A549 treated with DMSO at 1 μM for 4 hours (cell line): ENCODE measurements around the gene SULT1A2. TPM values are rescaled to one million over a fixed set of nuclear protein-coding genes. Genes with fewer than 3 reads are reported as not detected.

ENCODE experiments used
- total RNA-seq: library from RNA; stranded (reverse); fragments of 200-300 nt; extraction: Qiagen RNA extraction; gene quantifications from 5 replicates; pipeline ENCODE4 v1.2.3, GENCODE V29; 2022; ENCODE audit warnings: low read depth

Gene SULT1A2
- 0.09 to 0.22 TPM (median 0.15 TPM) in 3 of 5 replicates, not detected in the others for total RNA-seq

DNA sequence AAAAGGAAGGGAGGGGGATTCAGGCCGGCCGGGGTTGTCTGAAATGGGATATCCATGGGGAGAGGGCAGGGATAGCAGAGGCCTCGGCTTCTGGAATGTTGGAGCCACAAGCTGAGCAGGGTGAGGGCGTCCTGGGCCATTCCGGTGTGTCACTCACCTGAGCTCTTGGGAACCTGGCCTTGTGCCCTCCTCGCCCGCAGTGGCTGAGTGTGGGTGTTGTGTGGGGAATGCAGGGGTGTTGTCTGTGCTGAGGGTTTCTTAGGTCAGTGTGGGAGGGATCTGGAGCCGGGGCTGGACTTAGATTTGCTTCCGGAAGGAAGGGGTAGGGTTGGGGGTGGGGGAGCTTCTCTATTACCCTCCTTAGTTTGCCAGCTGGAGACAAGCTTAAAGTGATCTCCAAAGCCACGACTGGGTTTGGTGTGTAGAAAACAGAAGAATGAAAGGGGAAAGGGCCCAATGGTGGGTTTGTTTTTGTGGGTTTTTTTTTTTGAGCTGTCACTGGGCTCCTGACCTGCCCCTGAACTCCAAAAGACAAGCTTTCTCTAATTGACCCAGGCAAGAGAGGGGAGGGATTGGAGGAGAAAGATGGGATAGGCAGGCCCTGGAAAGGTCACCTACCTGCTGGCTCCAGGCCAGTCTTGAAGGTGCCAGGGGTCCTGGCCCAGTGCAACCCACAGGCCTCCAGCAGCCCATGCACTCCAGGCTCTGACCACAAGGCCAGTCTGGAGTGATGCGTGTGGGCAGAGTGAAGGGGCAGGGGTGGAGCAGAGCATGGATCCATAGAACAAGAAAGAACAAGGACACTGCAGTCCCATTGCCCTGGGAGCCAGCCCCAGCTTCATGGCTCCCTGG lies at the start of gene SULT1A2:
Gene SULT1A2 (minus strand): TSS at position 211 of the 852 bp plus-strand sequence. CDS start 1,120 bp downstream, outside the sequence.

DNA sequence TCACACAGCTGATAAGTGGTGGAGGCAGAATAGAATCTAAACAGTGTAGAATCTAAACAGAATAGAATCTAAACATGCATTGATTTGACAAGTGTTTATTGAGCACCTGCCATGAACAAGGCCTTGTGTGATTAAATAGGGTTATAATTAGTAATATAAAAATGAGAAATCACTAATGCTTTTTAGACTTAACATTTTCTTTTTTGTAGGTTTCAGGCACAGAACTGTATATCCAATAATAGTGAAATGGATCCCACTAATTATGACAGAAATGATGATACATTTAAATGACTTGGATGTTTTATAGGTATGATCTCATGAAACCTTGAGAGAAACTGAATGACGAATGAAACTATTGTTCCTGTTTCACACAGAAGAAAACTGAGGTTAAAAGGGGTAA lies 40.9 kb upstream of the SULT1A2 start, which contains the start of gene NPIPB8:
Gene NPIPB8 (plus strand): TSS at position 301 of the 400 bp plus-strand sequence. CDS start 296 bp downstream, outside the sequence.

DNA sequence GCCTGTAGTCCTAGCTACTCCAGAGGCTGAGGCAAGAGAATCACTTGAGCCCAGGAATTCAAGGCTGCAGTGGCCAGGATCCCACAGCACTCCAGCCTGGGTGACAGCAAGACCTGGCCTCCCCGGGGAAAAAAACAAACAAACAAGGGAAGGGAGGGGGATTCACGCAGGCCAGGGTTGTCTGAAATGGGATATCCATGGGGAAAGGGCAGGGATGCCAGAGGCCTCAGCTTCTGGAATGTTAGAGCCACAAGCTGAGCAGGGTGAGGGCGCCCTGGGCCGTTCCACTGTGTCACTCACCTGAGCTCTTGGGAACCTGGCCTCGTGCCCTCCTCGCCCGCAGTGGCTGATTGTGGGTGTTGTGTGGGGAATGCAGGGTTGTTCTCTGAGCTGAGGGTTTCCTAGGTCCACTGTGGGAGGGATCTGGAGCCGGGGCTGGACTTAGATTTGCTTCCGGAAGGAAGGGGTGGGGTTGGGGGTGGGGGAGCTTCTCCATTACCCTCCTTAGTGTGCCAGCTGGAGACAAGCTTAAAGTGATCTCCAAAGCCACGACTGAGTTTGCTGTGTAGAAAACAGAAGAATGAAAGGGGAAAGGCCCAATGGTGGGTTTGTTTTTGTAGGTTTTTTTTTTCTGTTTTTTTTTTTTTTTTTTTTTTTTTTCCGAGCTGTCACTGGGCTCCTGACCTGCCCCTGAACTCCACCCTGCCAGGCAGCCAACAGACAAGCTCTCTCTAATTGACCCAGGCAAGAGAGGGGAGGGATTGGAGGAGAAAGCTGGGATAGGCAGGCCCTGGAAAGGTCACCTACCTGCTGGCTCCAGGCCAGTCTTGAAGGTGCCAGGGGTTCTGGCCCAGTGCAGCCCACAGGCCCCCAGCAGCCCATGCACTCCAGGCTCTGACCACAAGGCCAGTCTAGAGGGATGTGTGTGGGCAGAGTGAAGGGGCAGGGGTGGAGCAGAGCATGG lies 13.1 kb upstream of the SULT1A2 start, which contains the start of gene SULT1A1:
Gene SULT1A1 (minus strand): TSS at position 414 of the 964 bp plus-strand sequence. CDS start 1,189 bp downstream, outside the sequence.

DNA sequence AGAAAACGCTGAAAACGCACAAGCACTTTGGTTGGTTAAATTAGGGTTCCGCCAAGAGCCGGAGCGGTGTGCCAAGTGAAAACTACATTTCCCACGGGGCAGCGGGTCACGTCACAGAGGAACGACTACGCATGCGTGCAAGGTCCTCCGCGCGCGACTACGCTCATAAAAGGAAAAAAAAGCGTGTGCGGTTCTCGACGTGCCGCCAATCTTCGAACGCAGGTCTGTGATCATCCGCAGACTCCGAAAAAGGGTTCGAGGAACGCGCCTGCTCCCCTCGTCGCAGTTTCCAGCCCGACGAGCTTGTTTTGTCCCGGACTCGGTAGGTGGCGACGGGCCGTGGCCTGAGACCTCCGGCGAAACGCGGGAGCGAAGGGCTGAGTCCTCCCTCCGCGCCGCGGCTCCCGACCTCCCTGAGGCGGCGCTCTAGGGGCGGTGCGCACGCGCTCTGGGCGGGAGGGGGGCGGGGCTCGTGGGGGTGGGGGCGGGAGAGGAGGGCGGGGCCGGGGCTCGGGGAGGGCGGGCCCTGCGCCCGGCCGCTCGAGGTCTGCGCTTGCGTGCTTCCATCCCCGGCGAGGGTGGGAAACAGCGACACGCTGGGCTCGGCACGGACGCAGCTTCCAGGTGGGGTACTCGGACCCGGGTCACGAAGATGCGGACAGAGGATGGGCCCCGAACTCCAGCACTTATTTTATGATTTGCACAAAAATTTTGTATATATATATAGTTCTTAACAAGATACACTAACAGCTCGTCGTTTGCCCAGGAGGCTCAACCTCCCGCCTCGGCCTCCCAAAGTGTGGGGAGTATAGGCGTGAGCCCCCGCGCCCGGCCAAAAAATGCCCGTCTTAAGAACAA lies 42.8 kb downstream of the SULT1A2 start, which contains the start of gene SGF29:
Gene SGF29 (plus strand): TSS at position 145 of the 858 bp plus-strand sequence. CDS start 27,150 bp downstream, outside the sequence.

Other genes starting within 250 kb of the SULT1A2 start
- gene NPIPB6, start 233.5 kb downstream of the SULT1A2 start, total RNA-seq, result 0.85 to 2.7 TPM (median 1.9 TPM) in 5 replicates
- 73.7 to 124 TPM (median 76.0 TPM) in 5 replicates for gene EIF3CL, start 193.2 kb downstream of the SULT1A2 start, total RNA-seq
- 0.11 to 0.45 TPM (median 0.24 TPM) in 4 of 5 replicates, not detected in the other for gene NPIPB7, start 124.7 kb downstream of the SULT1A2 start, total RNA-seq
- gene CLN3, start 105.0 kb downstream of the SULT1A2 start, total RNA-seq, result 20.3 to 35.8 TPM (median 33.5 TPM) in 5 replicates
- gene APOBR, start 102.4 kb downstream of the SULT1A2 start, total RNA-seq, result 0.05 to 0.07 TPM (median 0.06 TPM) in 5 replicates
- gene IL27, start 90.2 kb downstream of the SULT1A2 start, total RNA-seq, result not detected in 5 replicates
- gene NUPR1, start 58.1 kb downstream of the SULT1A2 start, total RNA-seq, result 12.6 to 15.5 TPM (median 14.8 TPM) in 5 replicates
- gene SGF29, start 43.1 kb downstream of the SULT1A2 start, total RNA-seq, result 18.6 to 23.1 TPM (median 21.3 TPM) in 5 replicates
- 4.7 to 6.8 TPM (median 5.4 TPM) in 5 replicates for gene SULT1A1, start 13.0 kb upstream of the SULT1A2 start, total RNA-seq
- 0.52 to 0.56 TPM in 2 of 5 replicates, not detected in the others for gene NPIPB8, start 41.0 kb upstream of the SULT1A2 start, total RNA-seq
- 182 to 381 TPM (median 343 TPM) in 5 replicates for gene EIF3C, start 114.4 kb upstream of the SULT1A2 start, total RNA-seq
- gene NPIPB9, start 154.7 kb upstream of the SULT1A2 start, total RNA-seq, result 0.69 to 2.3 TPM (median 1.8 TPM) in 5 replicates
- gene ATXN2L, start 225.9 kb upstream of the SULT1A2 start, total RNA-seq, result 95.3 to 153 TPM (median 135 TPM) in 5 replicates
- gene TUFM, start 249.3 kb upstream of the SULT1A2 start, total RNA-seq, result 230 to 318 TPM (median 288 TPM) in 5 replicates